WI38 (cell line): ENCODE data around the gene CSNK1D.

Experiments used
- H3K4me3 ChIP-seq: 2 replicates; pipeline ENCODE4 v1.5.1; 2011; ENCODE audit warnings: low read depth, mild to moderate bottlenecking, control low read depth, low read length
- CTCF ChIP-seq: IDR thresholded peaks from 2 replicates; pipeline ENCODE4 v1.5.1; 2012; ENCODE audit warnings: low read depth, mild to moderate bottlenecking, control low read depth, low read length

The CSNK1D gene

GRCh38 chr17:82221341-82221902 lies 52.1 kb downstream of the CSNK1D start:
- H3K4me3 ChIP-seq = no peak overlapping the region
- no peak for TF ChIP-seq CTCF

GRCh38 chr17:82219753-82220709 lies 53.5 kb downstream of the CSNK1D start:
- H3K4me3 ChIP-seq = no peak overlapping the region
- no peak for TF ChIP-seq CTCF

GRCh38 chr17:82219083-82219482 lies 54.4 kb downstream of the CSNK1D start:
- TF ChIP-seq CTCF = no peak

GRCh38 chr17:82218349-82219075 lies 55.0 kb downstream of the CSNK1D start:
- no peak for TF ChIP-seq CTCF
- H3K4me3 ChIP-seq = no peak overlapping the region

More at GRCh38 chr17:82219083-82219482, 54.4 kb downstream of the CSNK1D start:
- no peak overlapping the region for H3K4me3 ChIP-seq

GRCh38 chr17:82217530-82218204 lies 55.8 kb downstream of the CSNK1D start:
- no peak for TF ChIP-seq CTCF
- H3K4me3 ChIP-seq = 0 out of 2 replicates have a peak overlapping the region, but pooled peaks have one; percentile 22

GRCh38 chr17:82217120-82217529 lies 56.4 kb downstream of the CSNK1D start:
- TF ChIP-seq CTCF = no peak
- no peak overlapping the region for H3K4me3 ChIP-seq
